HEK293T (cell line): ENCODE results near the gene COMMD1.

ENCODE experiments used
- CTCF ChIA-PET: fragments of 350-600 bp; formaldehyde crosslinking; extraction: SDS; loops from one replicate; lab custom pipeline; 2021; ENCODE audit warnings: antibody characterized with exemption, inconsistent platforms; lab: Yijun Ruan, JAX
- POLR2A ChIA-PET: fragments of 350-600 bp; formaldehyde crosslinking; extraction: SDS; loops from one replicate; lab custom pipeline; 2020; ENCODE audit warnings: antibody characterized with exemption, inconsistent platforms; lab: Yijun Ruan, JAX
- DNase-seq: peaks from one replicate; pipeline ENCODE4 v3.0.0; 2012; ENCODE audit warnings: mixed read lengths; ENCODE audit errors: extremely low spot score
- ARNT ChIP-seq: fragments of 450-650 bp; IDR thresholded peaks from 2 replicates; pipeline ENCODE4 v1.6.1; 2017; ENCODE audit warnings: mild to moderate bottlenecking
- BHLHE40 ChIP-seq: fragments of 450-650 bp; IDR thresholded peaks from 2 replicates; pipeline ENCODE4 v1.6.1; 2016; ENCODE audit warnings: mild to moderate bottlenecking, moderate library complexity, borderline replicate concordance
- CTBP1 ChIP-seq: fragments of 450-650 bp; IDR thresholded peaks from 2 replicates; pipeline ENCODE4 v1.6.1; 2016; ENCODE audit warnings: borderline replicate concordance
- ELF4 ChIP-seq: fragments of 450-650 bp; IDR thresholded peaks from 2 replicates; pipeline ENCODE4 v1.6.1; 2017; ENCODE audit warnings: antibody characterized with exemption
- FOXA1 ChIP-seq: fragments of 450-650 bp; IDR thresholded peaks from 2 replicates; pipeline ENCODE4 v1.6.1; 2016; ENCODE audit warnings: mild to moderate bottlenecking
- FOXK2 ChIP-seq: fragments of 450-650 bp; IDR thresholded peaks from 2 replicates; pipeline ENCODE4 v1.6.1; 2016; ENCODE audit warnings: mild to moderate bottlenecking
- FOXM1 ChIP-seq: fragments of 450-650 bp; IDR thresholded peaks from 2 replicates; pipeline ENCODE4 v1.6.1; 2017; ENCODE audit warnings: mild to moderate bottlenecking, borderline replicate concordance
- HDGF ChIP-seq: fragments of 450-650 bp; IDR thresholded peaks from 2 replicates; pipeline ENCODE4 v1.6.1; 2017; ENCODE audit warnings: antibody characterized with exemption, borderline replicate concordance
- L3MBTL2 ChIP-seq: fragments of 450-650 bp; conservative IDR thresholded peaks from 2 replicates; pipeline ENCODE4 v1.6.1; 2016; ENCODE audit warnings: mild to moderate bottlenecking
- LEF1 ChIP-seq: fragments of 450-650 bp; IDR thresholded peaks from 2 replicates; pipeline ENCODE4 v1.6.1; 2017; ENCODE audit warnings: mild to moderate bottlenecking, borderline replicate concordance
- NFRKB ChIP-seq: fragments of 450-650 bp; IDR thresholded peaks from 2 replicates; pipeline ENCODE4 v1.6.1; 2016; ENCODE audit warnings: mild to moderate bottlenecking, moderate library complexity
- PKNOX1 ChIP-seq: fragments of 450-650 bp; IDR thresholded peaks from 2 replicates; pipeline ENCODE4 v1.6.1; 2016
- SP1 ChIP-seq: fragments of 450-650 bp; IDR thresholded peaks from 2 replicates; pipeline ENCODE4 v1.6.1; 2017
- SUZ12 ChIP-seq: fragments of 450-650 bp; IDR thresholded peaks from 2 replicates; pipeline ENCODE4 v1.6.1; 2016; ENCODE audit warnings: mild to moderate bottlenecking
- TARDBP ChIP-seq: fragments of 450-650 bp; IDR thresholded peaks from 2 replicates; pipeline ENCODE4 v1.6.1; 2016
- ZNF384 ChIP-seq: fragments of 450-650 bp; IDR thresholded peaks from 2 replicates; pipeline ENCODE4 v1.6.1; 2016

The COMMD1 gene

GRCh38 chr2:62084801-62085200, 179.3 kb downstream of the COMMD1 start:
- TF ChIP-seq ZNF384 (no peak), ELF4 (no peak), SUZ12 (no peak), NFRKB (no peak)
- CTCF ChIA-PET: no interaction called here
- POLR2A ChIA-PET: no interaction called here
- no peak for DNase-seq

DNA sequence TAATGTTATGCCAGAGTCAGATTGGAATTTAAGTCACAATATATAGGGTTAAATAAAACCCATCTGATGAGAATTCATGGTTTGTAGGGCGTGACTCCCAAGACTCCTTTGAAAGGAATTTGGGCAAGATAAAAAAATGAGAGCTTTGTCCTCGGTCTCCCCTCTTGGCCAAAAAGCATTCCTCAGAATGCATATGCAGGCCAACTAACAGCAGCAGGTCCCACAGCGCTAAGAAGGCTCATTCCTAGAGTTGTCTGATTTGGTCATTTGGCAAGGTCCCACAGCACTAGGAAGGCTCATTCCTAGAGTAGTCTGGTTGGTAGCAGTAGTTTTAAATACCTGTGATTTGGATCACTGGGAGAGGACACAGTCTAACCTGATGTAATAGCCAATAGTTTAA, 184.2 kb downstream of the COMMD1 start:
- DNase-seq: no peak
- ChIA-PET POLR2A (no interaction called here), CTCF (no interaction called here)
- TF ChIP-seq L3MBTL2: no peak
- no peak for TF ChIP-seq TARDBP
- TF ChIP-seq NFRKB: no peak
- TF ChIP-seq SUZ12: no peak
- no peak for TF ChIP-seq PKNOX1
- TF ChIP-seq ELF4: no peak
- no peak for TF ChIP-seq HDGF

- no peak for TF ChIP-seq ARNT
- TF ChIP-seq NFRKB: no peak
- no peak for TF ChIP-seq PKNOX1
- TF ChIP-seq LEF1: no peak
- TF ChIP-seq ZNF384: no peak
- TF ChIP-seq CTBP1: no peak
- ChIA-PET POLR2A (no interaction called here), CTCF (no interaction called here)
- no peak for DNase-seq
These were observed 186.0 kb downstream of the COMMD1 start for GRCh38 chr2:62091471-62091870.

DNA sequence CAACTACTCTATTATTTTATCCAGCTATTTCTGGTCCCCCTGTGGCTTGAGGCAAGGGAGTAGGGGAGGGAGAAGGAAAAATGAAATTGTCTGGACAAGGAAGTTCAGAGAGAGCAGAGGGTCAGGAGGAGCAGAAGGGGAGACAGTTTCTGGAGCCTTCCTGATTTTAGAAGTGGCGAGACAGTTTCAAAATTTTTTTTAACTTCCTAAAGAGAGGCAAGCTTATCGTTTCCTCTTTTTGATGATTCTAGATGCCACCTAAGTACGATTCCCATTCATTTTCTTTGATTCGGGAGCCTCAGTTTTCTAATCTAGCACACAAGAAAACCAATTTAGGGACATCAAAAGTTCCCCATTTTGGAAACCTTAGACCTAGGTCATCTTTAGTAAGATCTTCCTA, 193.6 kb downstream of the COMMD1 start:
- no peak for DNase-seq
- CTCF ChIA-PET: no interaction called here
- no peak for TF ChIP-seq CTBP1
- TF ChIP-seq FOXK2: no peak
- TF ChIP-seq LEF1: no peak
- no peak for TF ChIP-seq ARNT
- TF ChIP-seq L3MBTL2: no peak
- TF ChIP-seq TARDBP: no peak
- TF ChIP-seq NFRKB: no peak
- no peak for TF ChIP-seq FOXM1
- TF ChIP-seq ZNF384: no peak
- POLR2A ChIA-PET: no interaction called here

DNA sequence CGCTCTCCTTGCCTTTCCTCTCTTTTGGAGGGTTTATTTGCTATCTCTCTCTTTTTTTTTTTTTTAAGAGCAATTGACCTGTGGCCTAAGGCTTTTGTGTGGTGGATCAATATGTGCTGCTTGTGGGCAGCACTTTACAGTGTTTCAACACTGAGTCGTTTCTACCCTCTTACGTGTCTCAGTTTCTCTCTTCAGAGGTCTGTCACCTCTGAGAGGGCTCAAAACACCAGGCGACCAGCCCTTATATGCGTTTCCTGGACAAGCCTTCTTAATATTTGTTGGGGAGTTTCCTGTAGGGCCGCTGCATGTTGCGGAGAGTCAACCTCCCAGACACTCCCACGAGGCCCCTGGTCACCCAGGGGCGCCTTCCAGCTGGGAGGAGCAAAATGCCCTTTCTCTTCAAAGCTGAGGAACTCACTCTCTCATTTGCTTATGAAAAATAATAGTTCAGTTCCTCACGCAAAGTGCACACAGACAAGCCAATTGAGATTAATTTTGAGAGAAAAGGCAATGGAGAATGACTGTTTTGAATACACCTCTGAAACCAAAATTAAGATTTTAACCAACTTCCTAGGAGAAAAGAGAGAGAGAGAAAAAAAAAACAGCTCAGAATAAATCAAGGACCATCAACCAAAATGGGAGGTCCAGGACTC, 194.2 kb downstream of the COMMD1 start:
- TF ChIP-seq HDGF (no peak), CTBP1 (no peak), ELF4 (no peak)
- ChIA-PET POLR2A (no interaction called here), CTCF (no interaction called here)
- DNase-seq: no peak

DNA sequence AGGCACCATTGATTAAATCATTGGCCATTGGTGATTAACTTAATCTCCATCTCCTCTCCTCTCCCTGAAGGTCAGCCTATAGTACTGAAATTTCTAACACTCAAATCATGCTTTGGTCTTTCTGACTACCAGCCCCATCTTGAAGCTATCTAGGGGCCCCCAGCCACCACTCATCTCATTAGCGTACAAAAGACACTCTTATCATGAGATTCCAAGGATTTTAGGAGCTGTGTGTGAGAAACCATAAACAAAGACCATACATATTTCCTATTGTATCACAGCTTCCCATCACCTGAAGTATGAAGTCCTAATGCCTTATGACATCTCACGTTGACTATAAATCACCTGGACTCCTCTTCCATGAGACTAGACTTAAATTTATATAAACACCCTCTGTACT, 196.4 kb downstream of the COMMD1 start:
- TF ChIP-seq CTBP1 (no peak), SP1 (no peak), BHLHE40 (no peak), SUZ12 (no peak), ZNF384 (no peak), FOXK2 (no peak), TARDBP (no peak), HDGF (no peak), FOXM1 (no peak), NFRKB (no peak), L3MBTL2 (no peak), FOXA1 (no peak), PKNOX1 (no peak), ELF4 (no peak), LEF1 (no peak), ARNT (no peak)
- ChIA-PET CTCF (no interaction called here), POLR2A (no interaction called here)
- DNase-seq: no peak

GRCh38 chr2:62102402-62102920, 197.0 kb downstream of the COMMD1 start:
- TF ChIP-seq ZNF384 (no peak), HDGF (no peak), SP1 (no peak)
- no peak for DNase-seq
- POLR2A ChIA-PET: no interaction called here
- CTCF ChIA-PET: no interaction called here
